Measurements from ENCODE around the gene HOXC13.

HOXC13 gene, protein sequence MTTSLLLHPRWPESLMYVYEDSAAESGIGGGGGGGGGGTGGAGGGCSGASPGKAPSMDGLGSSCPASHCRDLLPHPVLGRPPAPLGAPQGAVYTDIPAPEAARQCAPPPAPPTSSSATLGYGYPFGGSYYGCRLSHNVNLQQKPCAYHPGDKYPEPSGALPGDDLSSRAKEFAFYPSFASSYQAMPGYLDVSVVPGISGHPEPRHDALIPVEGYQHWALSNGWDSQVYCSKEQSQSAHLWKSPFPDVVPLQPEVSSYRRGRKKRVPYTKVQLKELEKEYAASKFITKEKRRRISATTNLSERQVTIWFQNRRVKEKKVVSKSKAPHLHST

DNA sequence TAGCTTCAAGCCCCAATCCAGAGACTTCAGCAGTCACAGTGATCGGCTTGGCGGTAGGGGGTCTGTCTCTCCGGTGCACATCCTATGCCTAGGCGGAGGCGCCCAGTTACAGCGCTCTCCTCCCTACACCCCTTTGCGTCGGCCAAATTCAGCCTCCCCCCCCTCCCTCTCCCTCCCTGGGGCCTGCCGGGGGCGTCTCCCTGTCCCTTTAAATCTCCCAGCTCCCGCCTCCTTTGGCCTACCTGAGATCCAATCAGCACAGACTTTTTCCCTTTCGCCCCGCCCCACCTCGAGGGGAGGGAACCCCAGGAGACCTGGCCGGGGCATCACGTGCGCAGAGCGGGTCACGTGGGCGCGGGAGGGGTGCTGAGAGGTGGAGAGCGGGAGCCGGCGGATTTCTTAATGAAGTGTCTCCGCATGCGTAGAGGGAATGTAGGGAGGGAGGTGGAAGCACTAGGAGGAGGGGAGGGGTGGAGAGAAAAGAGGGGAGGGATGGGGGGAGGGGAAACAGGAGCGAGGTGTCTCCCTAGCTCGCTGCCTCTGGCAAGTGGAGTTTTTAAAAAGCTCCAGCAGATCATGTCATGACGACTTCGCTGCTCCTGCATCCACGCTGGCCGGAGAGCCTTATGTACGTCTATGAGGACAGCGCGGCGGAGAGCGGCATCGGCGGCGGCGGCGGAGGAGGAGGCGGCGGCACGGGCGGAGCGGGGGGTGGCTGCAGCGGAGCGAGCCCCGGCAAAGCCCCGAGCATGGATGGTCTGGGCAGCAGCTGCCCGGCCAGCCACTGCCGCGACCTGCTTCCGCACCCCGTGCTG, at the start of gene HOXC13:
HOXC13 (plus strand) TSS at position 506 of the 815 bp plus-strand sequence; CDS start at position 582, 76 bp downstream.
- DNase-seq = peak; percentile 85

DNA sequence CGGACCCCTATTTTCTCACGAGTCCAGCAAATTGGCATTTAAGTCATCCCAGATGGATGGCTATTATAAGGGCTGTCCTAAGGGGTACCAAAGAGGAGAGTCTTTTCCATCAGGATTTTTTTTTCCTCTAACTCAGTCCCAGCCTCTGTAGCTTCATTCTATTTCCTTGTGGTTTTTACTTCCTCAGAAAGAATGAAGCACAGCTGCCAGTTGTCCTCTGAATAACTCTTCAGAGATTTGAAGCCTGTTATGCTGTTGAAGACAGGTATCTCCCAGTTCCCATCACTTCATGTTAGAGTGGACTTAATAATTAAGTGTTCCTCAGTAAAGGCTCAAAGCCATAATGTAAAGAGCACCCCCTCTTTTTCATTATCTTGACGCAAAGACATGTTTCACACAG, 48.5 kb upstream of the HOXC13 start:
- DNase-seq = no peak

DNA sequence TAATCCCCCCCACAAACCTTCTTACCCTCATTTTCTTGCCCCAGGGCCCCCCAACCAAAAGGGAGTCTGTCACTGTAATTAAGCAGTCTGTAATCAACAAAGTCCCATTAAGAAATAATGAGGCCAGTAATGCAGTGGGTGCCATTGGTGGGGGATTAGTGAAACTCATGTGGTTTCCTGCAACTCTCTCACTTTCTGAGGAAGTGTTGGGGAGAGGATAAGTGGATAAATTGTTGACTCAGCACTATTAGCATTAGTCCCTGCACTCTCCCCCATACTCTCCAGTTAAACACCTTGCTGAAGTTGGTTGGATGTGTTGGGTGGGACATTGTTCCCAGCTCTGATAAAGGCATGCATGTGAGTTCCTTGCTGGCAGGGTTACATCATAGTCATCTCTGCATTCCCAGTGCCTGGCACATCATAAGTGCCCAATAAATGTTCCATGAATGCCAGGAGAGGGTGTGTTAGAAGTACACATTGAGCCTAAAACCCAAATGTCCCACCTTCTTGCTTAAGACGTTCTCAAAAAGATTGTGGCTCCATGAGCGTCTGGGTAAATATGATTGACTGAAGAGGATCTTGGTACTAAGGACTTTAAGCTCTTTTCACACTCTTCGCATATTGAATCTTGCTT, 45.8 kb upstream of the HOXC13 start:
- DNase-seq = no peak

DNA sequence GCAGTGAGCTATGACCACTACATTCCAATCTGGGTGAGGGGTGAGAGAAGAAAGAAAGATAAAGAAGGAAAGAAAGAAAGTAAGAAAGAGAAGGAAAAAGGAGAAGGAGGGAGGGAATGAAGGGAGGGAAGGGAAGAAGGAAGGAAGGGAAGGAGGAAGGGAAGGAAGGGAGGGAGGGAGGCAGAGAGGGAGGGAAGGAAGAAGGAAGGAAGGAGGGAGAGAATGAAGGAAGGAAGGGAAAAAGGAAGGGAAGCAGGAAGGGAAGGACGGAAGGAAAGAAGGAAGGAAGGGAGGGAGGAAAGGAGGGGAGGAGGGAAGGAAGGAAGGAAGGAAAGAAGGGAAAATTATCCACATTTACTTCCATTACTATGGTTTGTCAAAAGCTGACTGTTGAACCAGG, 39.4 kb upstream of the HOXC13 start:
- no peak for DNase-seq

DNA sequence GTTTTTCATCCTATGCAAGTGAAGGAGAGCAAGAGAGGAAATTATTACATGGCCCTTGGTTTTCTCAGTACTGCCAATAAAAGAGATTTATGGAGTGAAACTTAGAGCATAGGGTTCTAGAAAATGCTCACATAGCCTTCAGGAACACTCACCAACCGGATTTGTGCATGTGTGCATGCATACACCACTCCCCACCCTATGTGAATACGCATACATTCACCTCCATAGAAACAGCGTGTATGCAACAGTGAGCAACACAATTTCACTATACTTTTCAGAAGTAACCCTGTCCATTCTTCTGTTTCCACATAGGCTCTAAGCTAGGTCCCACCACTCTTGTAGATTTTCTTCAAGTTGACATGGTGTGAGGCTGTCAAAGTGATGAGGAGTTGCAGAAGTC, 31.5 kb upstream of the HOXC13 start:
- no peak for DNase-seq

DNA sequence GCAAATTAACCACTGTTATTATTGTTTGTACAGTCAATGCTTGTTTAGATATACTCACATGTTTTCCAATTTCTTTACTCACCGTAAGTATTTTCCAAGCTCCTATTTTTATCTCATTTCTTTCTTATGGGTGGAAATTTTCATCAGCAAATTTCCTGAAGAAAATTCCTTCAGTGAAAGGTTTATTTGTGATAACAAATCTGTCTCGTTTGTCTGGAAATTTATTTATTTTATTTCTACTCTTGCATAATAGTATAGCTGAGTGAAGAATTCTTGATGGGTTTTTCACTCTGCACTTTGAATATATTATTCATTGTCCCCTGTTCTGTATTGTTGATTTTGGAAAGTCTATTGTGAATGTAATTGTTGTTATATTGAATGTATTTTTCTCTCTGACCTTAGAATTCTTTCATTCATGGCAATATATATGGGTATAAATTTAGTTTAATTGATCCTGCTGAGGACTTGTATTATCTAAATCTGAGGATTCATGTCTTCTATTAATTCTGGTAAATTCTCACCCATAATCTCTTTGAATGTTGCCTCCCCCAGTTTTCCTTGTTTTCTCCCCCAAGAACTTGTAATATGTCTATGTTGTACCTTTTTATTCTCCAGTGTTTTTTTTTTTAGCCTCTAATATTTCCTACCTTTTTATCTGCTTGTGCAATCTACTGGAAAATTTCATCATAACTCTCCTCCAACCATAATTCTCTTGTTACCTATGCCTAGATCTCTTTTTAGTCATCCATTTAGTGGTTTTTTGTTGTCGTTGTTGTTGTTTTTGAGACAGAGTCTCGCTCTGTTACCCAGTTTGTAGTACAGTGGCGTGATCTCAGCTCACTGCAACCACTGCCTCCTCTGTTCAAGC, 21.6 kb upstream of the HOXC13 start:
- DNase-seq = no peak

DNA sequence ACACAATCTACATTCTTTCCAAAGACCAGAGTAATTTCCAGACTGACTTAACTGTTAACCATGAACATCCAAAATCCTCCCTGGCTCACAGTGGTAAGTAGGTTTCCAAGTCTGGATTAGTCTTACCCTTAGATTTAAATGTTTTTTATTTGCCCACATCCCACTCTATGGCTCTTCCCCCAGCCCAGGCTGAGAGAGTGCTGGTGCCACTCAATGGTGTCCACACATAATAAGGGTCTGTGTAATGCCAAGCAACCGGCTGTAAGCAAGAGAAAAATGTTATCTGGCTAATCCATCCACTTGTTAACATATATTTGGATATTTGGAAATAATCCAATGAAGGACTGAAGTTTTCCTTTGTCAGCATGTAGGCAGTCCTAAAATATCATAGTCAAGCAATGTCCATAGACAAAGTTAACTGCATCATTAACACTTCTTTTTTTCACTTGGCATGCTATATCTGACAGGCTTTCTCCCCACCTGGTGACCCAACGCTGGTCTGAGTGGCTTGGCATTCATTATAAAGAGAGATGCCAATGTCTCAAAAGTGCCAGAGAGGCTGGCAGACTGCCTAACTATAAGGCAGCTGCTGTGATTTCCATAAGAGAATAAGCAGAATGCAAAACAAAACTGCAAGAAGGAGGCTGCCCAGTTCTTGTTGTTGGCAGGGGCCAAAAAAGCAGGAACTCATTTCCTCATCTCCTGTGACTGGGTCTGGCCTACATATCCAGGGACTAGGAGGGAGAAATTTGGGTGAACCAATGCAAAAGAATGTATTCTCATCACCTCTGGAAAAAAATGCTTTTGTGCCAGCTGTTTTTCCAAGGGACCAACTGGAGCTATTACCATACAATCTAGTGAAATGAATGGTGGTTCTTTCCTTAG, 13.9 kb upstream of the HOXC13 start:
- peak; percentile 43 for DNase-seq

DNA sequence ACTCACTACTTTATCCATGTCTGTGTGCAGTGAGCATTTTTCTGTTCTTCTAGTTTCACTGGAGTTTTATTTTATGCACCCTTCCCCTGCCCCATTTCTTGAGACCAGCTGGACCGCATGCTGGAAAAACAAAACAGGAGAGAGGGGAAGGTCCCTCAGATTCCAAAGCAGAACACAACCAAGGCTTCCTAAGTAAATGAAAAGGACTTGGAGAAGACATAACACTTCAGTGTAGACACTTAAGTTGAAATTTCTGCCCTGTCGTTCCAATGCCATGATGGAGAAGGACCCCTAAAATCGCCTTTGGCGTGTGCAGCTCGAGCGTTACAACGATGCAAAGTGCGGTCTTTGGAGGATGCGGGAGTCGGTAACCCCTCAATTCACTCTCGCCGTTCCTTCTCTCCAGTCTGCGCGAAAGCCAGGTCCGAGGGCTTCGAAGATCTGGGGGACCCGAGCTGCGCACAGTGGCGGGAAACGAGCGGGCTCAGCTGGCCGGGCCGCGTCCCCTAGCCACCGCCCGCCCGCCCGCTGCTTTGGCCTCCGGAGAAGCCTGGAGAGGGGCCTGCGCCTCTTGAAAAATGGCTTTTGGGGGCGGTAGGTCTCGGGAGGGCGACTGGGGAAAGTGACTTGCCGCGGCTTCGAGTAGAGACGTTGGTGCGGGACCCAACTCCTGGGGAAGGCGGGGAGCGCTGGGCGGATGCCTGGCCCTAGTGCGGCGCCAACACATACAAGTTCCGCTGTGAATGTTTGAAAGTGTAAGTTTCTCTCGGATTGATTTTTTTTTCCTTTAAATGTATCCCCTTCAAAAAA, 11.2 kb upstream of the HOXC13 start:
- DNase-seq = no peak

DNA sequence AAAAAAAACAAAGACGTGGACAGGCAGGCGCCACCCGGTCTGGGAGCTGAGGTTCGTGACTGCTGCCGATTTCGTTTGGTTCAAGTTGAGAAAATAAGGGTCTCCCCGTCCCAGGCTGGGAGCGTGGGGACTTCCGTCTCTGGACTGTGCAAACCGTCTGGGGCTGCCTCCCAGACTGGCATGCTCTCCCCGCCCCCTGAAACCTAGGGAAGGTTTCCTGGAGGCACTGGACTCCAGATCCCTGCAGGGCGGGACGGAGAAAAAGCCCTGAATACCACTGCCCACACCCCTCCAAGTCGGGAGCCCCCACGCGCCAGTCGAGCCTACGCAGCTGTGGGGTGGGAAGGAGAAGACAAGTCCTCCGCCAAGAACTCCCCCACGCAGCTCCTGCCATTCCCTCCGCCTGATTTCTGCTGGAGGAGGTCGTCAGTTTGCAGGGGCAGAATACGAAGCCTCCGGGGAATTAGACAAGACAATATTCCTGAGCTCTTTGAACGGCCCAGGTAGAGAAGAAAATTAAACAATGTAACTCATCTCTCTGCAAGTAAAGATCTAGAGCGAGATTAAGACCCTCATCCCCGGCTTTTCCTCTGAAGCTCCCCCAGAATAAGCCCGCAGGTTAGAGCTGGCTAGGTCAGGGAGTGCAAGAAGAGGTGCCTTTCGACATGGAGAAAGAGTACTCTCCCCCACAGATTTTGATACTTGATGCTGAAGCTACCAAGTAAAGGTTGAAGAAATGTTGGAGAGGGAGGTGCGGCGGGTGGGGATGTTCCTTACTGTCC, 10.4 kb upstream of the HOXC13 start:
- DNase-seq = no peak

DNA sequence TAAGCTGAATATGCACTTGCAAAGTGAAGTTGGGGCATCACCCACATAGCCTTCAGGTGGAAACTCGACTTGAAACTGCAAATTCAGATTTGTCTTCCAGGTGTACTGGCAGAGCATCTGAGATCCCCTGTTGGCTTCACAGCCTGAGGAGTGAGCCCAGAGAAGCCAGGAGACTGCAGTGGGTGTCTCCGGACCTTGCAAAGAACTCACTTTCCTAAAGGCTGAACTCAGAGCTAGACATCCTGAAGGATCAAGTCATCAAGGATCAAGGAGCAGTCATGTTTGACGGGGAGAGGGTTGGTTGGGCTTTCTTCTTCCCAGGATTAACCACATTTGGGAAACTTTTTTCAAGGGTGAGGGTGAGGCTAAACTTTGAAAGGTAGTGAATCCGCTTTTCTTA, 9.1 kb upstream of the HOXC13 start:
- no peak for DNase-seq

DNA sequence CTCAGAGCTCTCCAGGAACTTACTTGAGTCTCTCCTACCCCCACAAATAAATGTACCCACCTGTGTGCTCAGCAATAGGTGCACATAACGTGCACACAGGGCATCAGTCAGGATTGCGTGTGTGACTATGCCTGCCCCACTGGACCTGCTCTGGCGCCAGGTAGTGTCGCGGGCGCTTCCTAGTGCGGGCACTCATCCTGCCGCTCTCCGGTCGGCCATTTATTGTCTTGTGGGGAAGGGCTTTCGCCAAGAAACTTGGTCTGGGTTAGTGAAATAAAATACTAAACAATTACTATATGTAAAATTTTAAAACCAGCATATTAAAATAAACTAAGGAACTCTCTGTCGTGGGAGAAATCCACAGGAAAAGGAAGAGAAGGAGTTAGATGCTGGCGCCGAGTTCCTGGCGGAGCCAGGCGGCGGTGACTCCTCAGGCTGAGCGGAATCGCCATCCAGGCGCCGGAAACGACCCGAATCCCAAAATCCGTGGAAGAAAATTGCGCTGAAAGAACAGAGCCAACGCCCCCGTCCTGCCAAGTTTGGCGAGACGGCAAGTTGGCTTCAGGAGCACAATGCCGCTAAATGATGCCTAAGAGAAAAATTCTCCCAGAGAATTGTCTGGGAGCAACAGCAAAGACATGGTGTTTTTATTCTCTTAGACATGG, 7.9 kb upstream of the HOXC13 start:
- no peak for DNase-seq

DNA sequence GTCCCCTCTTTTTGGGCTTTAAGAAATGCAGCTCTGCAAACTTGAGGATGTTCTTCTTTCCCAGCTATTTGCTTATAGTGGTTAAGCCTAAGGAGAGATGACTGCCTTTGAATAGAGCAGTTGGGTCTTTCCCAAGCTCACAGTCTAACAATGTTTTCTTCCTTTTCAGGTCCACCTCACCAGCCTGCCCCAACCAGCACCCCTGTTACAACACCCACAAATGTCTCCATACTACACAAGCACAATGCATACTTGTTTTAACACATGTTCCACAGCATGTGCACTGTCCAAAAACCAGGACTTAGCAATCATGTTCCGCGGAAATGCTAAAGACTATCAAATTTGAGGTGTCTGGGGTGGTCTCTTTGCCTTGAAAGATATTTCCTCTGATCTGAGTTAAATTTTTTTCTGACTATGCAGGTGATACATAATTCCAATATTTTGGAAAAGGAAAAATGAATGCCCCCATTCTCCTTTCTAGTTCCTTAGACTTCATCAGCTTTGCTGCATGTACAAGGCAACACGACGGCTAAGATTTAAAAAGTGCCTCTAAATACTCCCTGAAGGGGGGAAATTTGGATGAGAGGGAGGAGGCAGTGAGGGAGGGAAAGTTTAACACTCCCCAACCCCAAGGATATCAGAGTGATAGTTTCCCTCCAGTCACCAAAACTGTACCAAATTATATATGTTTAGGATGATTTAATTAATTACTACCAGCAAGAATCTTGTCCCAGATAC, 6.6 kb upstream of the HOXC13 start:
- no peak for DNase-seq

DNA sequence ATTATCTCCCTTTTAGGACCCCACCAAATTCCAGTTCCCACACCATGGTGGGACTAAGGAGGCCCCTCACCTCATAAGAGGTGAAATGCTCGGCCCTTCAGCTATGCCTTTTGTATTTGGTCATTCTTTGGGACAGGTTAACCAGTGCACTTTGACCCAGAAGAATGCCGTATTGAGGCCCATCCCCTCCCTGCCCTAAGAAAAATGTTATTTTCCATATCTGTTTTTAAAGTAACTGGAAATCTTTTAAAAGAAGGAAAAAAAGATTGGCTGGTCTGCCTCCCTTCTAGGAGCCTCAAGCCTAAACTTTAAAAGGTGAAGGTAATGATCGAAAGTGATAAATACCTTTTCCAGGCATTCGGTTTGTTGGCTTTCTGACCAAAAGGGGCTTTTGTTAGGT, 5.7 kb upstream of the HOXC13 start:
- DNase-seq = no peak

DNA sequence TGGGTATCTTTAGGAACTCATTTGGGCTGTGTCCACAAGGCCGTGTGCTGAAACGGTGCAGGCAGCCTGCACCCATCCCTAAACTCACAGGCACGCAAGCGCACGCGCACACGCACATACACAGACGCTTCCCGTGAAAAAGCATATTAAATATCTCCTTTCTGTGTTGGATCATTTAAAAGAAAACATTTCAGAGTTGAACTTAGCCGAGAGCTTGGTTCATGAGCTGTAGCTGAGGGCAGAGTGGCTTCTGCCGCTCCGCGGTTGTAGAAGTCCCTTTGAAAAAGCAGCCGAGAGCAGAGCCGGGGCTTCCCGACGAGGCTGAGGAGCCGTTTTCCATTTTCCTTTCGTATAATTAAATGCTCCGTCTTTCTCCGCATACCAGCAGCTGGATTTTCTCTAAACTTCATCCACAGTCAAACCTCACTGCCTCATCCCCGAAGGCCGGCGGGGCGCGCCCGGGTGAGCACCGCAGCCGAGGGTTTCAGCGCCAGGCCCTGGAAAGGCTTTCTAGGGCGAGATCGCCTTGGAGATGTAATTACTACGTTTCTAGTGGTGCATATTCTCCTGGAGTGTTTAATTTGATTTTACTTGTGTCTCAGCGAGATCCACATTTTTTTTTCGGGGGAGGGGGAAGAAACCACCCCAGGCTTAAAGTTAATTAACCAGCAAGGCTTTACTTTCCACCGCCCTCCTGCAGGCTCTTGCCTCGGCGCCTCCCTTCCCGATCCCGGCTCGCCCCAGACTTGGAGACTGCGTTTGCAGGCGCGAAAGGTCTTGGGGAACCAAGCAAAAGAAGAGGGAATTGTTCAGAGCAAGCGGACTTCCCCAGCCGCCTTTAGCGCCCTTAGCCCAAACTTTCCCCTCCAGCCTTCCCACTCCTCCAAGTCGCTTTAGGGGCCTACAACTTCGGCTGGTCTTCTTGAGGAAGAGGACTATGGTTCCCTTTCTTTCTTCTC, 3.0 kb upstream of the HOXC13 start:
- no peak for DNase-seq

DNA sequence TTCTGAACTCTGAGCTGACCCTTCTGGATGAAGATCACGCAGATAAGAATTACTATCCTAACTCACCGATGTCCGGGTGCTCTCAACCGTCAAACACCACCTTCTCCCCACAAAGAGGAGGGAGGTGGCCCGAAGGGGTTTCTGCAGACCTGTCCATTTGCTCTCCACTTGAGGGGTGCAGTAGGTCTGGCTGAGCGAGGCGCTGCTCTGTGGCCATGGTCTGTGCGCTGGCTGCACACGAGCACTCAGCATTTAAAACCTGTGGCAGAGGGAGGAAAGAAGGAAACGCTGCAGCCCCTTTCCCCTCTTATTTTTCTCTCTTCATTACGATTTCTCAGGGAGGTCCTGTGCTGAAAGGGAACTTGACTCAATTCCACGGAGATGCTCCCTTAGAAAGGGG, 1.5 kb upstream of the HOXC13 start:
- DNase-seq = no peak

DNA sequence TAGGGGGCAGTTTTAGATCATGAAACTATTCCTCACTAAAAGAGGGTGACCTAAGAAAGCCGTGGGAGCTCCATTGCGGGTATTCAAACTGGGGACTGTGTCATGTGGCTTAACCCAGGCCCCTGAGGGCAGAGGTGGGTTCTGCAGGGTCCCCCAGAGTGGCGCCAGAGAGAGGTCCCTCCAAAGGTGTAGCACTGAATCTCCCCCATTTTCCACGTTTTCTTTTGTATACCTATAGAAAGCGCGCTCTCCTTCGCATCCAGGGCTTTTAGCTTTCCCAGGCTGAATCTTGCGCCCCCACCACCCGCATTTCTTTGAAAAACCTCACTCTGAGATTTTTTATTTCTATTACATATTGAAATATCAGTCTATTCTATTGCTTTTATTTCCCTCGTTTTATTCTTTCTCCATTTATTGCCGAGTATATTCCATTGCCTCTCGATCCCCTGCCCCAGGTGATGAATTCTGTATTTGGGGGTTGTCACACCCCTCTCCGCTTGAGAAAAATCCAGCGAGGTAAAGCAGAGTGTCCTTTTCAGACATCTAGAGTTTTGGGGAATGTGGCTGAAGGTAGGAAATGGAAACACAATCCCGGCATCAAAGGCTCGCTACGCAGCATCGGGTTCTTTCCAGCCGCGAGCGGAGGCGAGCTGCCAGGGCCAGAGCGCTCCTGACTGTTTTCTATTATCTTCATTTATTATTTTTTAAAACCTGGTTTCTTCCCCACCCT, 870 bp upstream of the HOXC13 start:
- DNase-seq = no peak
